HS-5 (cell line): ENCODE results near the gene KYAT1.
"Not testable (repeated sequence)": the region's sequence is repeated elsewhere in the genome, so short reads cannot be mapped to it uniquely, and the experiment has no call there.

ENCODE experiments used
- DNase-seq: peaks from one replicate; pipeline ENCODE4 v3.0.0-alpha.2; 2012; ENCODE audit warnings: low read depth

Gene KYAT1

DNA sequence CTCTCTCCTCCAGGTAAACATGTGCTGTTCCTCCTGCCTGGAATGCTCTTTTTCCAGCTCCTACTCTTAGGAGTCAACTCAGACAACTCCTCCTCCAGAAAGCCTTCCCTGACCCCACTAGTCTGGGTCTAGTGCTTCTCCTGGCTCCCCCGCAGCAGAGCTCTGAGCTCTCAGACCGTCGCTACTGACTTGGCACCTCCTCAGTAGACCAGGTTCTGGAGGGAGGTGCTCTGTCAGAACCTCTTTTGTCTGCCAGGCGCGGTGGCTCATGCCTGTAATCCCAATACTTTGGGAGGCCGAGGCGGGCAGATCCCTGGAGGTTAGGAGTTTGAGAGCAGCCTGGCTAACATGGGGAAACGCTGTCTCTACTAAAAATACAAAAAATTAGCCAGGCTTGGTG is 3.6 kb upstream of the KYAT1 start:
- DNase-seq: no peak

DNA sequence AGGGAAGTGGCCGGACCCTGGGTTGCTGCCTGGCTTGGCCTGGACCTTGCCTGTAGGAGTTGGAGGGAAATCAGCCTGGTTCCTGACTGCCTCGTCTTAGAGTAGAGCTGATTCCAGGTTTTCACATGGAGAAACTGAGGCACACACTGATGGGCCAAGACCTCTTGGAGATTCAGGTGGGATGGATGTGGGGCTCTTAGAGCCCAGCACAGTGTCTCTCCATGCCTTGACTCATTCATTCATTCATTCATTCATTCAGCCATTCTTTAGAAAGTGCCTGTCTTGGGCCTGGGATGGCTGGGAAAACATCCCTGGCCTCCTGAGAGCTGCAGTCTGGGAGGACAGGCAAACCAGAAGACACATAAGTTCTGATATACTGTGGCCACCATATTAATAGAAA is 2.4 kb upstream of the KYAT1 start:
- no peak for DNase-seq

GRCh38 chr9:128882677-128883603 is 1.2 kb upstream of the KYAT1 start:
- no peak for DNase-seq

- no peak for DNase-seq
These were observed 3.9 kb downstream of the KYAT1 start for GRCh38 chr9:128877852-128878251.

GRCh38 chr9:128870941-128871265 is 10.8 kb downstream of the KYAT1 start:
- not testable (repeated sequence) for DNase-seq

- no peak for DNase-seq
These were observed 11.4 kb downstream of the KYAT1 start for GRCh38 chr9:128870128-128870940.

DNA sequence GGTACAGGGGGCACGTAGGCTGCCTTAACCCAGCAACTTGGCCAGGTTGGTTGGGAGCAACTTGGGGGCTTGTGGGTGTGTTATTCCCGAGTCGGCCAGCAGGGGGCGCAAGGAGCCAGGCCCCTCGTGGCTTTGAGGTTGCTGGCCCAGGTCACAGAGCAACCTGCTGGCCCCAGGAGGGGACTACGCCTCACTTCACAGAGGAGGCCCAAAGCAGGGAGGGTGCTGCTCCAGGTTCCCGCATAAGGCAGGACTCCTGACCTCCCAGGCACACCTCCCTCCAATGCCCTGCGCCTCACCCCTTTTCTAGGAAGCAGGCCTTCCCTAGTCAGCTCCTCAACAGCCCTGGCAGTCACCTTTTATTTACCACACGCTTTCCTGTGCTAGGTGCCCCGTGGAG is 18.1 kb downstream of the KYAT1 start:
- DNase-seq: no peak

- no peak for DNase-seq
These were observed 19.3 kb downstream of the KYAT1 start for GRCh38 chr9:128862401-128862851.

GRCh38 chr9:128861501-128861900 is 20.2 kb downstream of the KYAT1 start:
- no peak for DNase-seq

- DNase-seq: no peak
These were observed 20.8 kb downstream of the KYAT1 start for GRCh38 chr9:128860937-128861336.

DNA sequence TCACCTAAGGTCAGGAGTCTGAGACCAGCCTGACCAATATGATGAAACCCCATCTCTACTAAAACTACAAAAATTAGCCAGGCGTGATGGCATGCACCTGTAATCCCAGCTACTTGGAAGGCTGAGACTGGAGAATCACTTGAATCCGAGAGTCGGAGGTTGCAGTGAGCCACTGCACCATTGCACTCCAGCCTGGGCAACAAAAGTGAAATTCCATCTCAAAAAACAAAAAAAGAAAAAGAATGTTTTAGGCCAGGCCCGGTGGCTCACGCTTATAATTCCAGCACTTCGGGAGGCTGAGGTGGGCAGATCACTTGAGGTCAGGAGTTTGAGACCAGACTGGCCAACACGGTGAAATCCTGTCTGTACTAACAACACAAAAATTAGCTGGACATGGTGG is 23.3 kb downstream of the KYAT1 start:
- DNase-seq: not testable (repeated sequence)

DNA sequence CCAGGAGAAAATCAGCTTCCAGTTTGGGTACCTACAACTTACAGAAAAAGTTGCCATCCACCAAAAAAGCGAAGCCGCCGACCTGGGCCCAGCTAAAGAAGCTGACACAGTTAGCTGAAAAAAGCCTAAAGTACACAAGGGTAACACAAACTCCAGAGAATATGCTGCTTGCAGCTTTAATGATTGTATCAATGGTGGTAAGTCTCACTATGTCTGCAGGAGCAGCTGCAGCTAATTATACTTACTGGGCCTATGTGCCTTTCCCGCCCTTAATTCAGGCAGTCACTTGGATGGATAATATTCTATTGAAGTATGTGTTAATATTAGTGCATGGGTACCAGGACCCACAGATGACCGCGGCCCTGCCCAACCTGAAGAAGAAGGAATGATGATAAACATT is 27.3 kb downstream of the KYAT1 start:
- DNase-seq: not testable (repeated sequence)

DNA sequence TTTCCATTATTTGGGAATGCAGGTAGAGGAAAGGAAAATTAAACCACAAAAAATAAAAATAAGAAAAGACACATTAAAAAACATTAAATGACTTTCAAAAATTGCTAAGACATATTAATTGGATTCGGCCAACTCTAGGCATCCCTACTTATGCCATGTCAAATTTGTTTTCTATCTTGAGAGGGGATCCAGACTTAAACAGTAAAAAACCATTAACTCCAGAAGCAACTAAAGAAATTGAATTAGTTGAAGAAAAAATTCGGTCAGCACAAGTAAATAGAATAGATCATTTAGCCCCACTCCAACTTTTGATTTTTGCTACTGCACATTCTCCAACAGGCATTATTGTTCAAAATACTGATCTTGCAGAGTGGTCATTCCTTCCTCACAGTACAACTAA is 29.1 kb downstream of the KYAT1 start:
- not testable (repeated sequence) for DNase-seq

GRCh38 chr9:128851779-128852600 is 29.8 kb downstream of the KYAT1 start:
- DNase-seq: not testable (repeated sequence)

GRCh38 chr9:128851024-128851423 is 30.7 kb downstream of the KYAT1 start:
- not testable (repeated sequence) for DNase-seq

DNA sequence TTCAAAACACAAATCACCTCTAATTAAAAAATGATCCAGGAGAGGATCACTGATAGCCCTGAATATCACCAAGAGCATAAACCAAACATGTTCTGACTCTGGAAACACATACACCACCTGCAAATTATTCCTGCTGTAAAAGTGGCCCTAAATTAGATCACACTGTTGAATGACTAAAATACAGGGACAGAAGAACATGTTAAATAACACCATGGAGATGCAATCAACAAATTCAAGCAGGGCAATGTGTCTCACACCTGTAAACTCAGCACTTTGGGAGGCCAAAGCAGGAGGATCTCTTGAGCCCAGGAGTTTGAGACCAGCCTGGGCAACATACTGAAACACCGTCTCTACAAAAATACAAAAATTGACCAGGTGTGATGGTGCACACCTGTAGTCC is 33.9 kb downstream of the KYAT1 start:
- no peak for DNase-seq

DNA sequence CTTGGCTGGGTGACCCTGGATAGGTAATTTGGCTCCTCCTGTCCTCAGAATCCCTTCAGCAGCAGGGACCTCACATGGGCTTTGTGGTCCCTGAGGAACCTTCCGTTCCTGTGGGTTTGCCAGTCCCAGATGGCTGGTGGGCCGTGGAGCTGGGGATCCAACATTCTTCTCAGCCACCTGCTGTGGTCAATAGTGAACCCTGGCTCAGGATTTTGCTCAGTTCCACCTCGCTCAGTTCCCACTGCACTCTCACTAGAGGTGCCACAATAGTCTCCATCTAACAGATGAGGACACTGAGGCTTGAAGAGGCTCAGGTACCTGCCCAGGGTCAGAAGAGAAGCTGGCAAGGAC is 35.1 kb downstream of the KYAT1 start:
- no peak for DNase-seq

DNA sequence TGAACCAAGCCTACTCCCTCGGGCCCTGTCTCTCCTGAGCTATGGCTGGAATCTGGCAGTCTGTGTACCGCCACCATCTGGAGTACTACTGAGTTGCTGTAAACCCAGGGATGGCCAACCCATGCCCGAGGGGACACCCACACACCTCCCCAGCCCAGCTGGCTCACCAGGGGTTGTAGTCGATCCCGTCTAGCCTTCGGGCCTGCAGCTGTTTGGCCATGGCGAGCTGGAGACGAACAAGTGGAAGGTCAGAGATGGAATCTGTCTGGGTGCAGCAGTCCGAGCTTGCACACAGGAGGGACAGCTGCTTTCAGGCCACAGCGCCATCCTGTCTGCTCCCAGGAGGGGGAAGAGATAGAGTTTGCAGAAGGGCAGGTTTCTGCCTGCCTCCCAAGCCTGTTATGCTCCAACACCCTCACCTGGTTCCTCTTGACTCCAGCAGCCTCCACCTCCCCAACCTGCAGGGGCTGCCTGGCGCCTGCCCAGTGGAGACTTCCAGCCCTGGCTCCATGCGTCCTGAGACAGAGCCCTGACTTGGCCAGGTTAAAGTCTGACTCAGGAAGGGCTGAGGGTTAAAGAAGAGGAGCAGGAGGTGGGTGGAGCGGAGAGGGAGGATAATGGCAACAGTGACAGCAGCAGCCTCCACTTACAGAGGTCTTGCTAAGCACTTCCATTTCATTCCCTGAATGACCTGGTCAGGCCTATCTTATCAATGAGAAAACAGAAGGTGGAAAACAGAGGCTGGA is 36.4 kb downstream of the KYAT1 start:
- no peak for DNase-seq

DNA sequence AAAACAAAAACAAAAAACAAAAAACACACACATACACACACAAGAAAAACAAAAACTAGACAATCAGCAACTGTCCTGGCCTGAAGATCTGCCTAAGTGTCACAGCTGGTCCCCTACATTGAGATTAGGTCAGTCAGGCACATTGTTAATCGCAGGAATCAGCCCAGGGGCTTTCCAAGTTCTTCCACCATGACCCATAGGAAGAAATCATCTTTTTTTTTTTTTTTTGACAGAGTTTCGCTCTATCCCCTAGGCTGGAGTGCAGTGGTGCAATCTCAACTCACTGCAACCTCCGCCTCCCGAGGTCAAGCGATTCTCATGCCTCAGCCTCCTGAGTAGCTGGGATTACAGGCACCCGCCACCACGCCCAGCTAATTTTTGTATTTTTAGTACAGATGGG is 38.6 kb downstream of the KYAT1 start:
- DNase-seq: not testable (repeated sequence)

DNA sequence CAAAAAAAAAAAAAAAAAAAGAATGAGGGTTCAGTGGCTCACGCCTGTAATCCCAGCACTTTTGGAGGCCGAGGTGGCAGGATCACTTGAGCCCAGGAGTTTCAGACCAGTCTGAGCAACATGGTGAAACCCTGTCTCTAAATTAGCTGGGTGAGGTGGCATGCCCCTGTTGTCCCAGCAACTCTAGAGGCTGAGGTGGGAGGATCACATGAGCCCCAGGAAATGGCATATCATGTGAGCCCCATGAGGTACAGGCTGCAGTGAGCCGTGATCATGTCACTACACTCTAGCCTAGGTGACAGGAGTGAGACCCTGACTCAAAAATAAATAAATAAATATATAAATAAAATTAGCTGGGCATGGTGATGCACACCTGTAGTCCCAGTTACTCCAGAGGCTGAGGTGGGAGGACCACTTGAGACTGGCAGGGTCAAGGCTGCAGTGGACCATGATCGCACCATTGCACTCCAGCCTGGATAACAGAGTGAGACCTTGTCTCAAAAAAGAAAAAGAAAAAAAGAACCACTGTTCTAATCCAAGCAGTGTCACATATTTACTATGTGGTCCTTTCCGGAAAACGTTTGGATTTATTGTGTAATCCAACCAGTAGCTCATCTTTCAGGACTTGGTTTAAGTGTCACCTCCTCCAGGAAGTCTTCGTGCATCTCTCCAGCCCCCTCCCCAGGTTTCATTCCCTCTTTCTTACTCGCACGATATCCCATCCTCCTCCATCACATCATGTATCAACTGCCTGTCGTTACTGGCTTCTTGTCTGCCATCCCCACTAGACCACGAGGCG is 39.9 kb downstream of the KYAT1 start:
- no peak for DNase-seq

DNA sequence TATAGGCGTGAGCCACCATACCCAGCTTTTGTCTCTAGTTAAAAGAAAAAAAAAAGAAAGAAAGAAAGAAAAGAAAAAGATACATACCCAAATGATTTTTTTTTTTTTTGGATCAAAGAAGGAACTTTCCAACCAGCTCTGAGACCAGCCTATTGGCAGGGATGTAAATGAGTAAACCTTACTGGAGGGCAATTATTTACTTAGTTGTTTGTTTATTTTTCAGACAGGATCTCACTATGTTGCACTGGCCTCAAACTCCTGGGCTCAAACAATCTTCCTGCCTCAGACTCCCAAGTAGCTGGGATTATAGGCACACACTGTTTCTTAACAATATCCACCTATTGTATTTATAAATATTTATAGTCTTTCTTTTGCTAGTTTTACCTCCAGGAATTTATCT is 41.2 kb downstream of the KYAT1 start:
- no peak for DNase-seq
